ENCODE data around the gene CD200R1L.

Gene CD200R1L

GRCh38 chr3:112817797-112818196 is 28.9 kb downstream of the CD200R1L start:
- DNase-seq = no peak

- DNase-seq = no peak
These were observed 29.4 kb downstream of the CD200R1L start for GRCh38 chr3:112817271-112817670.

- no peak for DNase-seq
These were observed 30.7 kb downstream of the CD200R1L start for GRCh38 chr3:112815981-112816380.

GRCh38 chr3:112814266-112814665 is 32.4 kb downstream of the CD200R1L start:
- DNase-seq = no peak

- DNase-seq = no peak
These were observed 32.9 kb downstream of the CD200R1L start for GRCh38 chr3:112813723-112814171.

- DNase-seq = no peak
These were observed 33.6 kb downstream of the CD200R1L start for GRCh38 chr3:112813016-112813415.

GRCh38 chr3:112811917-112812660 is 34.6 kb downstream of the CD200R1L start:
- no peak for DNase-seq

- DNase-seq = no peak
These were observed 35.4 kb downstream of the CD200R1L start for GRCh38 chr3:112811131-112811884.

- no peak for DNase-seq
These were observed 36.1 kb downstream of the CD200R1L start for GRCh38 chr3:112810561-112810960.

- no peak for DNase-seq
These were observed 38.5 kb downstream of the CD200R1L start for GRCh38 chr3:112808136-112808535.

GRCh38 chr3:112807685-112808084 is 39.0 kb downstream of the CD200R1L start:
- DNase-seq = no peak

- no peak for DNase-seq
These were observed 39.8 kb downstream of the CD200R1L start for GRCh38 chr3:112806903-112807302.

GRCh38 chr3:112805126-112805525 is 41.5 kb downstream of the CD200R1L start:
- no peak for DNase-seq

- DNase-seq = no peak
These were observed 42.6 kb downstream of the CD200R1L start for GRCh38 chr3:112804021-112804420.

GRCh38 chr3:112803467-112803866 is 43.2 kb downstream of the CD200R1L start:
- DNase-seq = no peak

GRCh38 chr3:112802338-112802737 is 44.3 kb downstream of the CD200R1L start:
- DNase-seq = no peak

GRCh38 chr3:112799946-112800345 is 46.7 kb downstream of the CD200R1L start:
- DNase-seq = no peak

GRCh38 chr3:112794622-112795172 is 52.0 kb downstream of the CD200R1L start:
- DNase-seq = no peak

- DNase-seq = no peak
These were observed 53.2 kb downstream of the CD200R1L start for GRCh38 chr3:112793326-112794081.

GRCh38 chr3:112791736-112792135 is 54.9 kb downstream of the CD200R1L start:
- DNase-seq = no peak

GRCh38 chr3:112789787-112790186 is 56.9 kb downstream of the CD200R1L start:
- no peak for DNase-seq

- DNase-seq = no peak
These were observed 59.6 kb downstream of the CD200R1L start for GRCh38 chr3:112786881-112787579.
